H1 (cell line): ENCODE data around the gene ELP5. TPM values are rescaled to one million over a fixed set of nuclear protein-coding genes. Genes with fewer than 3 reads are reported as not detected.

ENCODE experiments used
- RFX5 ChIP-seq: IDR thresholded peaks from 2 replicates; pipeline ENCODE4 v1.6.1; 2011; ENCODE audit warnings: low read depth, low read length, improper control_type of control experiment, borderline replicate concordance
- polyA plus RNA-seq, 7 experiments: library from polyadenylated mRNA; depleted of rRNA in 3 of 7; stranded (reverse) in 5 of 7; unstranded in 2 of 7; fragments of >200 nt in 5 of 7; fragments of 200-250 nt in 2 of 7; gene quantifications; 1 replicate in 5 of 7; 2 replicates in 1 of 7; 4 replicates in 1 of 7; pipeline versions ENCODE4 v1.2.1 to v1.2.3, GENCODE V29; 2011 to 2013; ENCODE audit warnings: missing spikeins in 2 of 7, mixed read lengths in 2 of 7
- total RNA-seq: library from RNA; stranded (reverse); fragmentation: NEBNext Ultra II Directional; extraction: Animal tissue kit (Norgen Biotek cat#: 25700); gene quantifications from 2 replicates; pipeline ENCODE4 v1.2.1, GENCODE V29; 2021

The ELP5 gene
- total and polyA plus RNA-seq, 2 of the 8 experiments (the other 6 are each of a cell fraction or from before 2014, with no cell fraction given), result 75.4 to 107 TPM

- no peak for TF ChIP-seq RFX5
Observed at GRCh38 chr17:7239091-7240027, 12.7 kb upstream of the ELP5 start, which contains the start of gene PHF23 (continued).
